Measurements from ENCODE around the gene ANO9. TPM values are rescaled to one million over a fixed set of nuclear protein-coding genes. Genes with fewer than 3 reads are reported as not detected.
"Not testable (repeated sequence)": the region's sequence is repeated elsewhere in the genome, so short reads cannot be mapped to it uniquely, and the experiment has no call there.

Gene ANO9
- total RNA-seq, 1 donor from 2014 or later = 0.98 TPM

- DNase-seq (ENCODE audit: low spot score) = no peak
- intact Hi-C loops (cut with DNase I) = no loop called here
- ATAC-seq = no peak
These were observed 32.7 kb downstream of the ANO9 start for GRCh38 chr11:409008-409599.

- ATAC-seq = peak; percentile 2
- intact Hi-C loops (cut with DNase I) = no loop called here
- DNase-seq (ENCODE audit: low spot score) = no peak
These were observed 33.4 kb downstream of the ANO9 start for GRCh38 chr11:408154-409007.

DNA sequence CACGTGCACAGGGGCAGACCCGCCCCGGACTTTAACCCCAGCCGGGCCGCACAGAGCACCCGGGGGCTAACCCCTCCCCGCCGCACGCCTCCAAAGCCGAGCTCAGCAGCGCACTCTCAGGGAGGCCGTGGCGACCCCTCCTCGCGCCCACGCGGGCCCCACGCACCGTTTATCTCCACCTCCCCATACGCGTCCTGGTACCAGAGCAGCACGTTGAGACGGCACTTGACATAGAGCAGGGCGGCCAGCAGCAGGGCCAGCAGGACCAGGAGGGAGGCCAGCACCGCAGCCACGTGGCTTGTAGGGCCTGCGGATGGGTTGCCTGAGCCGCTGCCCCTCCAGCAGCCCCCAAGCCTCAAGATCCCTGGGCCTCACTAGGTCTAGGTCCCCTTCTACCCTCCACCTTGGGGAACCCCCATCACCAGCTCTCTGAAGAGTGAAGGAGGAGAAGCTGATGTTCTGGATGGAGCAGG is 34.1 kb downstream of the ANO9 start:
- DNase-seq (ENCODE audit: low spot score) (no peak), ATAC-seq (peak; percentile 31)
- intact Hi-C loops (cut with DNase I) = no loop called here

DNA sequence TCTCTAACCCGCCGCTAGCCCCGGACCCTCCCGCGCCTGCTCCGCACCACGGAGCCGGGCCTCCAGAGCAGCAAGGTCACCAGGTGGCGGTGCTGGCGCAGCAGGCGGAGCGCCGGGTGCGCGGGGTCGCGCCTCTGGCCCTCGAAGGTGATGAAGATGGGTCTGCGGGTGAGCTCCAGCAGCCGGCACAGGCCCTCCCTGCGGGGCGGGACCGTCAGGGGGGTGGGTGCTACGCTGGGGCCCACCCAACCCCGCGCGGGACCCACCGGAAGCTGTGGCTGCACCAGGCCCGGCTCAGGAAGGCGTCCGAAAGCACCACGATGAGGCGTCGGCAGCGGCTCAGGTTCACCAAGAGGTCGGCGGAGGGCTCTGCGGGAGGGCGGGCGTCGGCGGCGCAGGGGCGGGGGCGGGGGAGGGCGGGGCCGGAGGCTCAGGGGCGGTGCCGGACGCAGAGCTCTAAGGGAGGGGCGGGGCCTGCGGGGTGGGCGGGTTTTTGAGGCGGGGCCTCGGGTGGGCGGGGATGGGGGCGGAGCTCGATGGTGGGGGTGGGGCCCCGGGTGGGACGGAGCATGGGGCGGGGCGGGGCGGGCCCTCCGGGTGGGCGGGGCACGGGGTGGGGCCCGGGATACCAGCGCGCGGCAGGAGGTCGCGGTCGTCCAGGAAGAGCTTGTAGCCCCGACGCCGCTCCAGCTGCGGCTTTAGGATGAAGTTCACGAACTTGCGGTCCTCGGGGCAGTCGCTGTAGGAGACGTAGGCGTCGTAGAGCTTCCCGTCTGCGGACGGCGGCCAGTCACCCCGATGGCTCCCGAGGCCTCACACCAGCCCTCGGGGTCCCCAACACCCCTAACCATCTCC is 34.8 kb downstream of the ANO9 start:
- ATAC-seq = peak; percentile 75
- DNase-seq (ENCODE audit: low spot score) = peak; percentile 88
- intact Hi-C loops (cut with DNase I) = no loop called here

GRCh38 chr11:405954-406795 is 35.6 kb downstream of the ANO9 start:
- DNase-seq (ENCODE audit: low spot score) (peak; percentile 64), ATAC-seq (peak; percentile 15)
- intact Hi-C loops (cut with DNase I) = no loop called here

- ATAC-seq (peak; percentile 1), DNase-seq (ENCODE audit: low spot score) (no peak)
- intact Hi-C loops (cut with DNase I) = no loop called here
These were observed 36.4 kb downstream of the ANO9 start for GRCh38 chr11:405323-405953.

GRCh38 chr11:404551-405264 is 37.1 kb downstream of the ANO9 start:
- DNase-seq (ENCODE audit: low spot score) (no peak), ATAC-seq (no peak)
- intact Hi-C loops (cut with DNase I) = no loop called here

GRCh38 chr11:403761-404431 is 37.9 kb downstream of the ANO9 start:
- ATAC-seq (no peak), DNase-seq (ENCODE audit: low spot score) (no peak)
- intact Hi-C loops (cut with DNase I) = no loop called here

GRCh38 chr11:403021-403760 is 38.6 kb downstream of the ANO9 start:
- intact Hi-C loops (cut with DNase I) = no loop called here
- DNase-seq (ENCODE audit: low spot score) = no peak
- ATAC-seq = no peak

- ATAC-seq; intact Hi-C loops (cut with DNase I); DNase-seq (ENCODE audit: low spot score): not testable (repeated sequence)
These were observed 40.6 kb downstream of the ANO9 start for GRCh38 chr11:401196-401595.

GRCh38 chr11:400241-400689 is 41.5 kb downstream of the ANO9 start:
- intact Hi-C loops (cut with DNase I) = no loop called here
- no peak for DNase-seq (ENCODE audit: low spot score)
- no peak for ATAC-seq

- intact Hi-C loops (cut with DNase I) = no loop called here
- no peak for ATAC-seq
- DNase-seq (ENCODE audit: low spot score) = no peak
These were observed 42.0 kb downstream of the ANO9 start for GRCh38 chr11:399731-400211.

DNA sequence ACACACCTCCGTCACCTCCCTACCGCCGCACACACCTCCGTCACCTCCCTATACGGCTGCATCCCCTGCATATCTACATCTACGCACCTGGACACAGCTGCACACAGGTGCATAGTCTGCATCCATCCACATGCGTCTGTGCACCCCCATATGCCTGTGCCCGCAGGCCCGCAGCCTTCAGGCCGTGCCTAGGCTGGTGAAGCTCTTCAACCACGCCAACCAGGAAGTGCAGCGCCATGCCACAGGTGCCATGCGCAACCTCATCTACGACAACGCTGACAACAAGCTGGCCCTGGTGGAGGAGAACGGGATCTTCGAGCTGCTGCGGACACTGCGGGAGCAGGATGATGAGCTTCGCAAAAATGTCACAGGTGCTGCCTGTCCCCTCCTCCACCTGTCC is 43.0 kb downstream of the ANO9 start:
- ATAC-seq (no peak), DNase-seq (ENCODE audit: low spot score) (no peak)
- intact Hi-C loops (cut with DNase I) = no loop called here

DNA sequence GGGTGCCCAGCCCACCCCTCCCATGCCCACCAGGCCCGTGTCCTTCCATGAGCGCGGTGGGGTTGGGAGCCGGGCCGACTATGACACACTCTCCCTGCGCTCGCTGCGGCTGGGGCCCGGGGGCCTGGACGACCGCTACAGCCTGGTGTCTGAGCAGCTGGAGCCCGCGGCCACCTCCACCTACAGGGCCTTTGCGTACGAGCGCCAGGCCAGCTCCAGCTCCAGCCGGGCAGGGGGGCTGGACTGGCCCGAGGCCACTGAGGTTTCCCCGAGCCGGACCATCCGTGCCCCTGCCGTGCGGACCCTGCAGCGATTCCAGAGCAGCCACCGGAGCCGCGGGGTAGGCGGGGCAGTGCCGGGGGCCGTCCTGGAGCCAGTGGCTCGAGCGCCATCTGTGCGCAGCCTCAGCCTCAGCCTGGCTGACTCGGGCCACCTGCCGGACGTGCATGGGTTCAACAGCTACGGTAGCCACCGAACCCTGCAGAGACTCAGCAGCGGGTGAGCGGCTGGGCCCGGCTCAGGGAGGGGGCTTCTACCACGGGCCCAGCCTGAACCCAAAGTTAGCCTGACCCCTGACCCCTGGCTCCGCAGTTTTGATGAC is 44.8 kb downstream of the ANO9 start:
- ATAC-seq (peak; percentile 86), DNase-seq (ENCODE audit: low spot score) (peak; percentile 86)
- intact Hi-C loops (cut with DNase I) = no loop called here

DNA sequence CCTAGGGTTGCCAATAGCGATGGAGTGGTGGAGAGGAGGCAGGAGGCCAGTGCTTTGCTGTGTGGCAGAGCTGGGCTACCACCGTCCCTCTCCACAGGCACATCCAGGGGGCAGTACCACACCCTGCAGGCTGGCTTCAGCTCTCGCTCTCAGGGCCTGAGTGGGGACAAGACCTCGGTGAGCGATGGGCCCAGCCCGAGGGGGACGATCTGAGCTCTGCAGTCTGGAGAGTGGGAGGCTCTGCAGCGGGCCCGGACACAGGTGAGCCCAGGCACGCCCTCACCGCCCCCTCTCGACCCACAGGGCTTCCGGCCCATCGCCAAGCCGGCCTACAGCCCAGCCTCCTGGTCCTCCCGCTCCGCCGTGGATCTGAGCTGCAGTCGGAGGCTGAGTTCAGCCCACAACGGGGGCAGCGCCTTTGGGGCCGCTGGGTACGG is 45.3 kb downstream of the ANO9 start:
- no peak for DNase-seq (ENCODE audit: low spot score)
- ATAC-seq = peak; percentile 55
- intact Hi-C loops (cut with DNase I) = no loop called here

DNA sequence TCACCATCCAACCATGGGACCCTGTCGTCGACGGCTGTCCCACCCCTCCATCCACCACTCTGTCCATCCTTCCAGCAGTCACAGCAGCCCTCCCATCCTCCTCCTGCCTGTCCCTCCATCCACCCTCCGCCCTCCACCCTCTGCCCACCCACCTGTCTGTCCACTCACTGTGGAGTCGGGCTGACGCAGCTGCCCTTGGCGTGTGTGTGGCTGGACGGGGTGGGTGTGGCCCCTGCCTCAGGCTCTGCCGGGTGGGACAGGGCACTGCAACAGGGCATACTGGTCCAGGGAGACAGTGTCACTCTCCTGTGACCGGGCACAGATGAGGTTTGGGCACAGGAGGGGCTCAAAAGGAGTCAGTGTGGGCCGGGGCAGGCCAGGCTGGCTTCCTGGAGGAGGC is 45.9 kb downstream of the ANO9 start:
- intact Hi-C loops (cut with DNase I) = no loop called here
- peak; percentile 2 for ATAC-seq
- DNase-seq (ENCODE audit: low spot score) = no peak

Data from sciatic nerve (tissue), 2 donors.